Chondrocyte (in vitro differentiated cells): ENCODE results near the gene TFR2. TPM values are rescaled to one million over a fixed set of nuclear protein-coding genes. Genes with fewer than 3 reads are reported as not detected.

Experiments
- DNase-seq: peaks from one replicate; pipeline ENCODE4 v3.0.0; 2021; ENCODE audit warnings: mixed read lengths, low spot score
- H3K27ac Mint-ChIP-seq: one replicate; pipeline ENCODE4 v1.8.0; 2021; ENCODE audit warnings: mild to moderate bottlenecking, moderate library complexity, mixed read lengths; ENCODE audit not compliant: unreplicated experiment
- H3K27me3 Mint-ChIP-seq: 2 replicates; pipeline ENCODE4 v1.8.0; 2021; ENCODE audit warnings: low read depth, mixed read lengths
- H3K36me3 Mint-ChIP-seq: 2 replicates; pipeline ENCODE4 v1.8.0; 2021; ENCODE audit warnings: low read depth, mixed read lengths
- H3K4me1 Mint-ChIP-seq: 2 replicates; pipeline ENCODE4 v1.8.0; 2021; ENCODE audit warnings: low read depth, mild to moderate bottlenecking, mixed read lengths
- H3K4me3 Mint-ChIP-seq: one replicate; pipeline ENCODE4 v1.8.0; 2021; ENCODE audit warnings: mild to moderate bottlenecking, moderate library complexity, mixed read lengths; ENCODE audit not compliant: unreplicated experiment
- H3K9me3 Mint-ChIP-seq: 2 replicates; pipeline ENCODE4 v1.8.0; 2021; ENCODE audit warnings: low read depth, mixed read lengths
- CTCF ChIP-seq: fragments of 200-600 bp; sonication (generic); IDR thresholded peaks from 2 replicates; pipeline ENCODE4 v1.5.0; 2021; ENCODE audit warnings: antibody characterized with exemption, mild to moderate bottlenecking, moderate library complexity
- total RNA-seq: library from RNA; stranded (reverse); gene quantifications from 3 replicates; pipeline ENCODE4 v1.2.1, GENCODE V29; 2021

Gene TFR2
- total RNA-seq, 1 donor from 2014 or later: 2.1 TPM

DNA sequence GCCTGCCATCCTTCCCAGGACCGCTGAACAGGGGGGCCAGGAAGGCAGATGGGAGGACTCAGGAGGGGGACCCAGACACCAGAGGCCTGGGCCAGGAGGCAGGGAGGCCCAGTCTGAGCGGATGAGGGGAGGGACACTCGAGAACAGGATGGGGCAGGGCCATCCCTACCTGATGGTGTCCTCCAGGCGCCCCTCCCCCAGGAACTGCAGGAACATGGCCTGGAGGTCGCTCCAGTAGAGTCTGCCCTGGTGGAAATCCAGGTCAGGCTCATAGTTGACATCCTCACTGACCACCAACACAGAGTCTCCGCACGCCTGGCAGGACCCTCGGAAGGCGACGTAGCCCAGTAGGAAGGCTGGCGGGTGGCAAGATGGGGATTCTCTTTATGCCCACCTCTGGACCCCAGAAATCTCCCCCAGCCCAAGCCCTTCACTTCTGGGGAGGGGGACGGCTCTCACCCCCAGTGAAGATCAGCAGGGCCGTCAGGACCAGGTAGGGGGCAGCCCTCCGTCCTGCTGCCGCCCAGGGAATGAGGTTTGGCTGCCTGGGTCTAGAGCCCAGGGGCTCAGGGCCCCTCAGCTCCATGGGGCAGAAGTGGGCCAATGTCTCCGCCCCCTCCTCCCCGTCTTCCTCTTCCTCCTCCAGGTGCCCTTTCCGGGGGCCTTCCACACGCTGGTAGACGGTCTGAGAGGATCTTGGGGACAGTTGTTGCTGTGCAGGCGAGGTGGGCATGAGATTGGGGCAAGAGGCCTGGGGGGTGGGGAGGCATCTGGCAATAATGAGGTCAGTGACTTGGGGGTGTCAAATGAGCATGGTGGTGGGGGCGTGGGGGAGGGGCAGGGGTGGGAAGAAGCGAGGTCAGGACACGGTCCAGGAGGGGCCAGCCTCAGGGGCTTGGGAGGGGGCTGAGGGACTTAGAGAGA, 573 bp downstream of the TFR2 start:
- H3K4me3 Mint-ChIP-seq: no peak overlapping the region
- H3K27me3 Mint-ChIP-seq: peaks cover 16% of the 10 kb centered on the region
- no peaks in the 10 kb centered on the region for H3K36me3 Mint-ChIP-seq
- no peak for TF ChIP-seq CTCF
- H3K9me3 Mint-ChIP-seq: no peaks in the 10 kb centered on the region
- no peak for DNase-seq
- H3K27ac Mint-ChIP-seq: no peak overlapping the region
- H3K4me1 Mint-ChIP-seq: no peaks in the 10 kb centered on the region

DNA sequence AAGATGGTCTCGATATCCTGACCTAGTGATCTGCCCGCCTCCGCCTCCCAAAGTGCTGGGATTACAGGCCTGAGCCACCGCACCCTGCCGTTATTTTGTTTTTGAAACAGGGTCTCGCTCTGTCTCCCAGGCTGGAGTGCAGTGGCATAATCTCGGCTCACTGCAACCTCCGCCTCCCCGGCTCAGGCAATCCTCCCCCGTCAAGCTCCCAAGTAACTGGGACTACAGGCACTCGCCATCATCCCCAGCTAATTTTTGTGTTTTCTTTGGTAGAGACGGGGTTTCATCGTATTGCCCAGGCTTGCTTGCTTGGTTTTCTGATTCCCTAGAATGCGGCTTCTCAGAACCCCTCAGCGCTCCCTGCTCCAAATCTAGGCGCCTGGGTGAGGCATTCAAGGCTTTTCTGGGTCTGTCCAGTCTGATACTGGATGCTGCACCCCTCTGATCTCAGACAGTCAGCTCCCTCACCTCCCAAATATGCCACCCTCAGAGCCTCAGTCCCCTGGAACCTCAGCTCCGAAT, 1.3 kb downstream of the TFR2 start:
- Mint-ChIP-seq H3K27ac (no peak overlapping the region), H3K4me3 (no peak overlapping the region), H3K9me3 (no peaks in the 10 kb centered on the region), H3K4me1 (no peaks in the 10 kb centered on the region), H3K27me3 (peaks cover 9% of the 10 kb centered on the region), H3K36me3 (no peaks in the 10 kb centered on the region)
- no peak for DNase-seq
- no peak for TF ChIP-seq CTCF

DNA sequence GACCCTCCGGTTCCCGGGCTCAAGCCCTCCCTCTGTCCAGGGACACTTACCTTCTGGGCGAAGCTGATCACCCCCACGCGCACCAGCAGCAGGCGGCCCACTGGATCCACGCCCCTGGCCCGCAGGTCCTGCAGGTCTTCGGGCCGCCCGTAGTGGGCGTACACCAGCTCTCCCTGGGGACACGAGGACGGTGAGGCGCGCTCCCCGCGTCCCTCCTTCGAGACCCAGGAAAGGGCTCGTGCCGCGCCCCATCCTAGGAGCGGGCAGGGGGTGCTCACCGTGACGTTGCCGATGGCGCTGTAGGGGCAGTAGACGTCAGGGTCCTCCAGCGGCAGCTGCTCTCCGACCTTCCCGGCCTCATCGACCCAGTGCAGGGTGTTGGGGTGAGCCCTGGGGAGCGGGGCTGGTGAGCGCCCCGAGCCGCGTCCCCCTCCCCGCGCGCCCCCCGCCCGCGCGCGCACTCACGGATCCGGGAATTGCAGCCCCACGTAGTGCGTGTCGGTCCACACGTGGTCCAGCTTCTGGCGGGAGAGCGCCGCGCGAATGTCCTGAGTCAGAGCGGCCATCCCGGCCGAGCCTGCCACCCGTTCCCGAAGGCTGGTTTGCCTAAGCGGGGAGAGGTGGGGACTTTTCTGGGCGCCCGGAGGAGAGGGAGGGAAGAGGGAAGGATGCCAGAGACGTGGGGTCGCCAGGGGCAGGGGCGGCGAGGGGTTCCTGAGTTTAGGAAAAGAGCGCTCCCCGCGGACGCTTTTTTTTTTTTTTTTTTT, 8.2 kb downstream of the TFR2 start:
- Mint-ChIP-seq H3K9me3 (no peaks in the 10 kb centered on the region), H3K36me3 (no peaks in the 10 kb centered on the region), H3K27ac (peak overlapping the region; percentile 63), H3K4me3 (peak overlapping the region; percentile 80), H3K4me1 (peaks cover 3% of the 10 kb centered on the region), H3K27me3 (peaks cover 9% of the 10 kb centered on the region)
- TF ChIP-seq CTCF: peak; percentile 63
- no peak for DNase-seq

DNA sequence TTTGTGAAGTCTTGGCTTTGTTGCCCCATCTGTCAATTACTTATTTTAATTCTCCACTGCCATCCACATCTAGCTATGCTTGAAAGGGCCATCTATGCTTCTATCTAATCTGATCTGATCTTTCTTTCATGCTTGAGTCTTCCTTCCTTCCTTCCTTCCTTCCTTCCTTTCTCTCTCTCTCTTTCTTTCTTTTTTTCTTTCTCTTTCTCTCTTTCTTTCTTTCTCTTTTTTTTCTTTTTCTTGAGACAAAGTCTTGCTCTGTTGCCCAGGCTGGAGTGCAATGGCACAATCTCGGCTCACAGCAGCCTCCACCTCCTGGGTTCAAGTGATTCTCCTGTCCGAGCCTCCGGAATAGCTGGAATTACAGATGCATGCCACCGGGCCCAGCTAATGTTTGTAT, 11.3 kb downstream of the TFR2 start:
- no peak overlapping the region for H3K4me3 Mint-ChIP-seq
- H3K27me3 Mint-ChIP-seq: peaks cover 7% of the 10 kb centered on the region
- no peak overlapping the region for H3K27ac Mint-ChIP-seq
- H3K9me3 Mint-ChIP-seq: no peaks in the 10 kb centered on the region
- peaks cover 10% of the 10 kb centered on the region for H3K4me1 Mint-ChIP-seq
- no peak for TF ChIP-seq CTCF
- no peaks in the 10 kb centered on the region for H3K36me3 Mint-ChIP-seq
- no peak for DNase-seq

DNA sequence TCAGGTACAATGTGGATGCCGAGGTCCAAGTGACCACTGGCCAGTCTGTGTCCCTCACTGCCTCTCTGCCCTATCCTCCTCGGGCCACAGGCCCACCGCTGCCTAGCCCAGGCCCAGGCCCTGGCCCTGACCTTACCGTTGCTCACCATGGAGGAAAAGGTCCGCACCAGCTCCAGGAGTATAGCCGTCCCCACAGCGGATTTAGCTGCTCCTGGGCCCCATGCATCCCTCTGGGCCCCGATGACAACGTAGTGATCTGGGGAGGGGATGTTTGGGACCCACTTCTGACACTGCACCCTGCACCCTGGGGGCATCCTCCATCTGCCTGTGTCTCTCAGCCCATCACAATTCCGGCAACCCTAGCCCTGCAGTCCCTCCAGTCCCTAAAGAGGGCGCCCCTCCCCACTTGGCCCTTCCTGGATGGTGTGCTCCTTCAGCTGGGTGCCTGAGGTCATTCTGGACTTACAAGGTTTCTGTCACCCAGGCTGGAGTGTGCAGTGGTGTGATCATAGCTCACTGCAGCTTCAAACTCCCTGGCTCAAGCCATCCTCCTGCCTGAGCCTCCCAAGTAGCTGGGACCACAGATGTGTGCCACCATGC, 12.1 kb downstream of the TFR2 start:
- peaks cover 4% of the 10 kb centered on the region for H3K27me3 Mint-ChIP-seq
- peak; percentile 60 for TF ChIP-seq CTCF
- H3K4me3 Mint-ChIP-seq: no peak overlapping the region
- peaks cover 10% of the 10 kb centered on the region for H3K4me1 Mint-ChIP-seq
- no peak overlapping the region for H3K27ac Mint-ChIP-seq
- no peaks in the 10 kb centered on the region for H3K9me3 Mint-ChIP-seq
- H3K36me3 Mint-ChIP-seq: no peaks in the 10 kb centered on the region
- no peak for DNase-seq
